MM.1S (cell line): ENCODE data around the gene DARS1.

ENCODE experiments used
- DNase-seq: peaks from one replicate; pipeline ENCODE4 v3.0.0-alpha.2; 2015
- H2AFZ ChIP-seq: fragments of 300-600 bp; sonication (generic); 2 replicates; pipeline ENCODE4 v1.6.0; 2016; ENCODE audit warnings: antibody characterized with exemption, low read length
- H3F3A ChIP-seq: fragments of 300-600 bp; sonication (generic); 2 replicates; pipeline ENCODE4 v1.6.1; 2016; ENCODE audit warnings: mild to moderate bottlenecking, antibody characterized with exemption, low read length, moderate library complexity, mixed read lengths; ENCODE audit not compliant: insufficient read depth
- H3K27ac ChIP-seq: fragments of 300-600 bp; sonication (generic); 2 replicates; pipeline ENCODE4 v1.5.1; 2016; ENCODE audit warnings: mild to moderate bottlenecking, low read length
- H3K27me3 ChIP-seq: fragments of 300-600 bp; sonication (generic); replicated peaks from 2 replicates; pipeline ENCODE4 v1.6.0; 2016; ENCODE audit warnings: low read length; ENCODE audit not compliant: insufficient read depth
- H3K36me3 ChIP-seq: fragments of 300-600 bp; sonication (generic); replicated peaks from 2 replicates; pipeline ENCODE4 v1.6.1; 2016; ENCODE audit warnings: mild to moderate bottlenecking, low read length, mixed read lengths; ENCODE audit not compliant: insufficient read depth
- H3K4me1 ChIP-seq: fragments of 300-600 bp; sonication (generic); 2 replicates; pipeline ENCODE4 v1.6.1; 2016; ENCODE audit warnings: low read length, mixed read lengths
- H3K4me2 ChIP-seq: fragments of 300-600 bp; sonication (generic); 2 replicates; pipeline ENCODE4 v1.6.0; 2016; ENCODE audit warnings: low read depth, low read length
- H3K4me3 ChIP-seq: fragments of 300-600 bp; sonication (generic); 2 replicates; pipeline ENCODE4 v1.5.1; 2016; ENCODE audit warnings: low read length, mixed read lengths
- H3K79me2 ChIP-seq: fragments of 300-600 bp; sonication (generic); 2 replicates; pipeline ENCODE4 v1.6.1; 2016; ENCODE audit warnings: mixed run types, low read length, mixed read lengths
- H3K9ac ChIP-seq: fragments of 300-600 bp; sonication (generic); 2 replicates; pipeline ENCODE4 v1.6.1; 2016; ENCODE audit warnings: low read length, mixed read lengths
- H3K9me2 ChIP-seq: fragments of 300-600 bp; sonication (generic); replicated peaks from 2 replicates; pipeline ENCODE4 v1.6.1; 2016; ENCODE audit warnings: mild to moderate bottlenecking, low read length, mixed read lengths; ENCODE audit not compliant: insufficient read depth
- H3K9me3 ChIP-seq: fragments of 300-600 bp; sonication (generic); replicated peaks from 2 replicates; pipeline ENCODE4 v1.6.1; 2016; ENCODE audit warnings: mild to moderate bottlenecking, low read length, mixed read lengths; ENCODE audit not compliant: insufficient read depth
- H4K20me1 ChIP-seq: fragments of 300-600 bp; sonication (generic); 2 replicates; pipeline ENCODE4 v1.6.1; 2016; ENCODE audit warnings: mild to moderate bottlenecking, low read length, moderate library complexity, mixed read lengths; ENCODE audit not compliant: insufficient read depth
- EZH2 ChIP-seq: fragments of 300-600 bp; sonication (generic); optimal IDR thresholded peaks from 2 replicates; pipeline ENCODE3; 2017; ENCODE audit warnings: low read depth, mild to moderate bottlenecking, antibody characterized with exemption, low read length, mixed read lengths
- EZH2phosphoT487 ChIP-seq: fragments of 300-600 bp; sonication (generic); IDR thresholded peaks from 2 replicates; pipeline ENCODE4 v1.6.1; 2018; ENCODE audit warnings: antibody characterized with exemption, low read length
- TF ChIP-seq, protein P1 (sequence below): fragments of 300-600 bp; sonication (generic); IDR thresholded peaks from 2 replicates; pipeline ENCODE4 v1.5.1; 2016; ENCODE audit warnings: antibody characterized with exemption, low read length, mixed read lengths

DARS1 gene

GRCh38 chr2:135998879-135999278 lies 13.5 kb upstream of the DARS1 start:
- H3K36me3 ChIP-seq: no peaks in the 10 kb centered on the region
- no peaks in the 10 kb centered on the region for H3F3A ChIP-seq
- TF ChIP-seq EZH2 (no peak), EZH2phosphoT487 (no peak)
- H3K27me3 ChIP-seq: no peaks in the 10 kb centered on the region
- no peak overlapping the region for H3K4me2 ChIP-seq
- H3K9me3 ChIP-seq: no peaks in the 10 kb centered on the region
- H3K9ac ChIP-seq: no peak overlapping the region
- H3K4me1 ChIP-seq: no peaks in the 10 kb centered on the region
- H3K4me3 ChIP-seq: no peak overlapping the region
- no peak overlapping the region for H3K27ac ChIP-seq
- H2AFZ ChIP-seq: no peak overlapping the region
- no peaks in the 10 kb centered on the region for H3K79me2 ChIP-seq
- no peak for DNase-seq
- no peaks in the 10 kb centered on the region for H4K20me1 ChIP-seq
- no peaks in the 10 kb centered on the region for H3K9me2 ChIP-seq

DNA sequence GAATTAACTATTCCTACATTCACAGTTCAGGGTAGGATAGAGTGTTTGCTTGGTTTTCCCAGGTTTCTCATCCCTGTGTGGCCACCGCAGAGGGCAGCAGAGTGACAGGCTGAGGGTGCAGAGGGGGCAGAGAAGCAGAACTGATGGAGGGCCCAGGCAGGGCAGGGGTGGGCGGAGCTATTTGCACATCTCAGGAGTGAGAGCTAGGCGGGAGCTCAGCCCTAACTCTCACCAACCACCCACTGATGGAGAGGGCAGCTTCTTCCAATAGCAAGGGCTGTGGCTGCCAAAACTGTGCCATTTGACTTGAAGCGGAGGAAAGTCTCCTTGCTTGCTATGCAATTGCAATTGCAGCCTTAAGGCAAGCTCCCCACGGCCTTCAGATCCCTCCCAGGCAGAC lies 12.0 kb upstream of the DARS1 start:
- no peak overlapping the region for H3K9ac ChIP-seq
- no peak overlapping the region for H3K4me2 ChIP-seq
- no peak for DNase-seq
- H3K4me1 ChIP-seq: no peaks in the 10 kb centered on the region
- H2AFZ ChIP-seq: no peak overlapping the region
- no peak overlapping the region for H3K27ac ChIP-seq
- no peaks in the 10 kb centered on the region for H4K20me1 ChIP-seq
- TF ChIP-seq, protein P1, sequence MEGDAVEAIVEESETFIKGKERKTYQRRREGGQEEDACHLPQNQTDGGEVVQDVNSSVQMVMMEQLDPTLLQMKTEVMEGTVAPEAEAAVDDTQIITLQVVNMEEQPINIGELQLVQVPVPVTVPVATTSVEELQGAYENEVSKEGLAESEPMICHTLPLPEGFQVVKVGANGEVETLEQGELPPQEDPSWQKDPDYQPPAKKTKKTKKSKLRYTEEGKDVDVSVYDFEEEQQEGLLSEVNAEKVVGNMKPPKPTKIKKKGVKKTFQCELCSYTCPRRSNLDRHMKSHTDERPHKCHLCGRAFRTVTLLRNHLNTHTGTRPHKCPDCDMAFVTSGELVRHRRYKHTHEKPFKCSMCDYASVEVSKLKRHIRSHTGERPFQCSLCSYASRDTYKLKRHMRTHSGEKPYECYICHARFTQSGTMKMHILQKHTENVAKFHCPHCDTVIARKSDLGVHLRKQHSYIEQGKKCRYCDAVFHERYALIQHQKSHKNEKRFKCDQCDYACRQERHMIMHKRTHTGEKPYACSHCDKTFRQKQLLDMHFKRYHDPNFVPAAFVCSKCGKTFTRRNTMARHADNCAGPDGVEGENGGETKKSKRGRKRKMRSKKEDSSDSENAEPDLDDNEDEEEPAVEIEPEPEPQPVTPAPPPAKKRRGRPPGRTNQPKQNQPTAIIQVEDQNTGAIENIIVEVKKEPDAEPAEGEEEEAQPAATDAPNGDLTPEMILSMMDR: no peak
- TF ChIP-seq EZH2 (no peak), EZH2phosphoT487 (no peak)
- no peaks in the 10 kb centered on the region for H3K79me2 ChIP-seq
- no peaks in the 10 kb centered on the region for H3K9me3 ChIP-seq
- no peaks in the 10 kb centered on the region for H3K36me3 ChIP-seq
- H3K4me3 ChIP-seq: no peak overlapping the region
- no peaks in the 10 kb centered on the region for H3K27me3 ChIP-seq
- H3K9me2 ChIP-seq: no peaks in the 10 kb centered on the region
- H3F3A ChIP-seq: no peaks in the 10 kb centered on the region

- H3K9ac ChIP-seq: no peak overlapping the region
- no peaks in the 10 kb centered on the region for H3K9me2 ChIP-seq
- no peaks in the 10 kb centered on the region for H3K79me2 ChIP-seq
- no peak for DNase-seq
- no peaks in the 10 kb centered on the region for H3K9me3 ChIP-seq
- no peak overlapping the region for H3K4me2 ChIP-seq
- H3K4me1 ChIP-seq: no peaks in the 10 kb centered on the region
- H2AFZ ChIP-seq: no peak overlapping the region
- no peak overlapping the region for H3K4me3 ChIP-seq
- H3K27ac ChIP-seq: no peak overlapping the region
- TF ChIP-seq, protein P1: no peak
- no peaks in the 10 kb centered on the region for H3F3A ChIP-seq
- H3K27me3 ChIP-seq: no peaks in the 10 kb centered on the region
- H4K20me1 ChIP-seq: no peaks in the 10 kb centered on the region
- H3K36me3 ChIP-seq: no peaks in the 10 kb centered on the region
Observed at GRCh38 chr2:135996304-135996703, 10.9 kb upstream of the DARS1 start.

GRCh38 chr2:135994281-135994680 lies 8.9 kb upstream of the DARS1 start:
- no peak overlapping the region for H2AFZ ChIP-seq
- H3K4me3 ChIP-seq: no peak overlapping the region
- H3F3A ChIP-seq: no peaks in the 10 kb centered on the region
- H4K20me1 ChIP-seq: no peaks in the 10 kb centered on the region
- TF ChIP-seq, protein P1: no peak
- no peak for TF ChIP-seq EZH2phosphoT487
- TF ChIP-seq EZH2: no peak
- no peak overlapping the region for H3K9ac ChIP-seq
- H3K79me2 ChIP-seq: no peaks in the 10 kb centered on the region
- no peak for DNase-seq
- H3K4me2 ChIP-seq: no peak overlapping the region
- no peak overlapping the region for H3K27ac ChIP-seq
- H3K36me3 ChIP-seq: no peaks in the 10 kb centered on the region
- no peaks in the 10 kb centered on the region for H3K4me1 ChIP-seq
- no peaks in the 10 kb centered on the region for H3K9me2 ChIP-seq
- no peaks in the 10 kb centered on the region for H3K9me3 ChIP-seq
- no peaks in the 10 kb centered on the region for H3K27me3 ChIP-seq
